T-helper 1 cell treated with Interleukin-12 subunit alpha and Interleukin-12 subunit beta and Interleukin-4 antibody, amounts not matched to agents 30 ng/mL and 1 ng/mL, for 36 hours (primary cell): ENCODE measurements around the gene CCDC85C. TPM values are rescaled to one million over a fixed set of nuclear protein-coding genes. Genes with fewer than 3 reads are reported as not detected.

ENCODE experiments used
- intact Hi-C: fragments of 100-400 bp; cut with micrococcal nuclease; formaldehyde crosslinking; loops from one replicate; pipeline ENCODE4 v1.15.1; 2024
- total RNA-seq: library from RNA; stranded (reverse); gene quantifications from 2 replicates; pipeline ENCODE4 v1.2.3, GENCODE V29; 2022

CCDC85C gene
- total RNA-seq, 1 donor from 2014 or later: 9.8 TPM

GRCh38 chr14:99480917-99481744 is 122.9 kb downstream of the CCDC85C start, which contains the start of gene CCNK:
CCNK (plus strand) TSS chr14:99481409; CDS start chr14:99492678, 11,269 bp downstream.
- intact Hi-C loops: loop anchor here (1.0 to 5.0 kb wide), 10 partner anchors 44 to 1504 kb away; partner anchors contain the start of genes CCDC85C, CYP46A1, WDR25 and YY1

DNA sequence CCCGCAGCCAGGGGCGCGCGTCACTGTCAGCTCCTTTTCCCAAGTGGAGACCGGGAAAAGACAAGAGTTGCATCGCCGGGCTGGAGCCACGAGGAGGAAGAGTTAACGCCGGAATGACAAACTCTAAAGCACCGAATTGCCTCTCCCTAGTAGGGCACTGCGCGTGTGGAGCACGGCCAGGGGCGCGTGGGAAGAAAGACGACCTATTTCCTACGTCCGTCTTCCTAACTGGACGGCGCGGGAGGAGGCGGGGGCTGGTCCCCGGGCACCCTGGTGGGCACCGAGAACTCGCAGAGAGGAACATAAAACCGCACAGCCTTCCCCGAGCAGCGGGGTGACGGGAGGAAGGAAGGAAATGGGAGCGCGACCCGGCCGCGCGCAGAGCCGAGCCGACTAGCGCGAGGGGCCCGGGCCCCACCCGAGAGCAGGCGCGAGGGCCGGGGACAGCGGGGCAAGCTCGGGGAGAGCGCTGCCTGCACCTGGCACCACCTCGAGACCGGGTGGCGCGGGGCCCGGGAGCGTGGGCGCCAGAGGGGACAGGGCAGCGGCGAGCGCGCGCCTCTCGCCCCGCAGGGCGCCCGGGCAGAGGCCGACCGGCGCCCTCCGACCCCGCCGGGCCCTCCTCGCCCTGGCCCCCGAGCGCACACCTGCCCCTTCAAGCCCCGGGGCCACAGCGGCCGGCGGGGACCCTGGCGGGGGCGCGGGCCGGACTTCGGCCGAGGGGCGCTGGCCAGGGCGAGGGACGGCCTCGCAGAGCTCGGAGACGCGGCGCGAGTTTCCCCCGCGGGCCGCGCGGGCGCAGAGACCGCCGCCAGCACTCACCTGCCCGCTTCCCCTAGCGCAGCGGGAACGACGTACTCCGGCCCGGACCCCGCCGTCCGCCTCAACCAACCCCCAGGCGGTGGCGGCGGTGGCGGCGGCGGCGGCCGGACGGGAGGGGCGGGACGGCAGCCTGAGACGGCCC is 123.8 kb downstream of the CCDC85C start, which contains the start of gene SETD3:
SETD3 (minus strand) TSS at position 954 of the 964 bp plus-strand sequence. CDS start 15,054 bp downstream, outside the sequence.
- intact Hi-C loops: loop anchor here (2.0 to 5.0 kb wide), 7 partner anchors 43 to 1503 kb away; partner anchors contain the start of genes WDR25 and YY1

DNA sequence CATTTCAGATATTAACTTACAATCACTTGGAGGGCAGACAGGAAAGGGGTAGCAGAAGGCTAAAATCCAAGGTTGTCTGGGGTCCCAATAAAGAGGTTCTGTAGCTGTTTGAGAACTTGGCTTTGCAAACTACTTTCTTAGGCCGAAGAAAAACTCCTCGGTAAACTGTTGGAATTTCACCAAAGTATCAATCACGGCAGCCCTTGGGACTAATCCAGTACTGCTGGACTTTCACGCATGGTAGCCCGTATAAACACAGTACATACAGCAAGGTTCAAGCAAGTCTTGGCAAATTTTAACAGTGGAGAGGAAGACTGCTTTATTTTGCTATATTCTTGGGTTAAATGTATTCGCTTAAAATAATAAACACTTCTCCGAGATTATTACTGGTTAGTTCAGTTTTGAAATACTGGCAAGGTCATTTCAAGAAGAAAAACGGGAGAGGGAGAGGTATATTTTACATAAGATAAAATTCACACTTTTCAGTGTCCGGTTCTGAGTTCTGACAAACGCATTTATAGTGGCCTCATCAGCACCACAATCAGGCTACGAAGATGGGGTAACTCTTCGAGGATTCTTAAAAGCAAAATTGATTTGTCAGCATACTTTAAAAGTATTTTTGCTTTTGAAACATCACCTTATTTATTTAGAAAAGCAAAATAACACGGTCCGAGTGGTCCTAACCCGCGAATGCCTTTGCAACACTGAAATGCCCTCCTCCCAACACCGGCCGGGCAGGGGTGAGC is 124.7 kb downstream of the CCDC85C start:
- intact Hi-C loops: no loop called here

- intact Hi-C loops: no loop called here
Measured at GRCh38 chr14:99478128-99478527, 125.9 kb downstream of the CCDC85C start.

DNA sequence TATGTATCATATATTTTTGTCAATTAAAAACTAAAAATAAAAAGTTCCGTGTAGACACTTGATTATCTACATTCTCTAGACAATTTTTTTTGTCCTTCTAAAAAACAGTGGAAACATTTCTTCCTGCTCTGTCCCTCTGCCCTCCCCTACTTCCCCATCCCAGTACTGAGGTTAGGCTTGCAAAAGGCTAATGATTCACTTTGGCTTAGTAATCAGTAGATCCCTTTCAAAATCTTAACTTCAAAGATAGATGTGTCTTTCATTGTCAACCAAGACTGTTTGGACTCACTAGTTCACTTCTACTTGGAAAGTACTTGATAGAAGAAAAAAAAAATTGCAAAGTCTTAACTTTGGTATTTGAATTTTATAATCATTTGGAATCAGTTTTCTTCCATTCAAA is 127.1 kb downstream of the CCDC85C start:
- intact Hi-C loops: no loop called here

DNA sequence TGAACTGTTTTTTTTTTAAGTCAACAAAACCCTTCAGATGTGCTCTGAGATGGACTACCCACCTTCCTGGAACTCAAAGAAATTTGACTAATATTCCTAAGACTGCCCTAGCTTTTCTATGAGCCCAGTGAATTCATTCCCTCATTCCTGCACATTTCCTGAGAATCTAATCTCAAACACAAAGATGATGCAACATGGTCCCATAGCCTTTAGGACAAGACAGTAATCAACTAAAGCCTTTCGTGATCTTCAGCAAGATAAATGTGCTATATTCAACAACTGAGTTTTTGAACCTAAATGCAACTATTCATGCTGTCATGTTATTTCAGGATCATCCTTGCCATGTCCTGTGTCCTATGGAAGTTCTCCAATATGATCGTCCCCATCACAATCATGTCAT is 128.3 kb downstream of the CCDC85C start:
- intact Hi-C loops: no loop called here

GRCh38 chr14:99475179-99475578 is 128.8 kb downstream of the CCDC85C start:
- intact Hi-C loops: no loop called here

DNA sequence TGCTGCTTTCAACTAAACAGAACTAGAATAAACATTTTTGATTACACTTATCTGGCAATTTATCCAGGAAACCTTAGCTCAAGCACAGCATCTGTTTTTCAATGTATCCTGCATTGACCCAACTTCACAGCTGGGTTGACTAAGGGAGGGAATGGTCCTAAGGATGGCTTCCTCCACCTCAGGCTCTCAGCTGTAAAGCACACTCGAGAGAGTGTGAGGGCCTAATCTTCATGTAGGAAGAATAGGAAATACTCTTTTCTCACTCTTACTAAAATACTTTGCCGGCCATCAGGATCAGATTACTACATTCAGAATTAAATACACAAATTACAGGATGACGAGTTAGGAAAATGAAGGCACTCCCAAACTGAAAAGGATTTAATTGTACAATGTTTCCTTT is 130.5 kb downstream of the CCDC85C start:
- intact Hi-C loops: no loop called here

DNA sequence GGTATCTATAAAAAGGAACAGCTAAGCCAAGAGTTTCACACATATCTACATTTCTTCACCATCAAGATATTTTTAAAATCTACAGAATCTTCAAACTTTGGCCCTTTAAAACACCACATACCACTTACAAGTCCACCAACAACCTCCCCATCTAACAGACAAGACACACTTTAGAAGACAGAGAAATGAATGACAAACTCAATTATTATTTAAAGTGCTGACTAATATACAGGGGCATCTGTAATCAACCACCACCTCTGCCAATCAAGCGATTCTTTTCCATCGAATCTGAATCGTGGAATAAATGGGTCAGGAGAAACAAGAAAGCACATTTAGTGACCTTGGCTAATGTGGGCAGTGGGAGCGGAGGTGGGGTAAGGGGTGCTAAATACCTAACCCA is 131.1 kb downstream of the CCDC85C start:
- intact Hi-C loops: no loop called here

- intact Hi-C loops: no loop called here
Measured at GRCh38 chr14:99471731-99472130, 132.3 kb downstream of the CCDC85C start.

GRCh38 chr14:99468836-99469592 is 135.0 kb downstream of the CCDC85C start:
- intact Hi-C loops: no loop called here

- intact Hi-C loops: no loop called here
Measured at GRCh38 chr14:99468081-99468480, 135.9 kb downstream of the CCDC85C start.

DNA sequence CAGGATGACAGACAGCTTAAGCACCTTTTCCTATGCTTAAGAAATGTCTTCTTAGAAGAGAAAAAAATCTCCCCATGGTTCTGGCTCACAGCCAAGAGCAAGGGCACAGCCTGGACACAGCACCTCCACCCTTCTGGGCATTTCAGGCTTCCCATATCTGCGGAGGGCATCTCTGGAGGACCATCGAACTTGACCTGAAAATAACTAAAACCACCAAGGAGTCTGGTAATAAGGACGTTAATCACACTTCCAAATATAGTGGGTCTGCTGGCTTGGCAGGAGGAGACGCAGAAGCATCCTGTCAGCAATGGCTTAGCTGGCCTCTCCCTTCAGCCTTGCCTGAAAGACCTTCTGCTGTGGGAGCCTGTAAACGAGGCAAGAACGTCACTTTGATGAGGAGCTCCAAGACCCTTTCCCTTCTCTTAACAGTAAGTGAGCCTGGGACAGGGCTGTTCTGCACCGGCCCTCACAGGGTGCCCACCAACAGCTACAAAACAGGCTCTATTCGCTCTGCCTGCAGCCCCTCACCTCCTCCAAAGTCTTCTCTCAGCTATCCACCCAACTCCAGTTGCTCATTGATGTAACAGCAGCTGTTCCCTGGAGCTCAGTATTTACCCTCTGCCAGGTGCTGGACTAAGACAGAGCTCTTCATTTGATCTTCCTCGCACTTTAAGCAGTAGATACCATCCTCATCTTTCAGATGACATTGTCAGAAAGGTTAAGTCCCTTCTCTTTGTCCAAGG is 136.5 kb downstream of the CCDC85C start:
- intact Hi-C loops: no loop called here

GRCh38 chr14:99466758-99467157 is 137.2 kb downstream of the CCDC85C start:
- intact Hi-C loops: no loop called here

DNA sequence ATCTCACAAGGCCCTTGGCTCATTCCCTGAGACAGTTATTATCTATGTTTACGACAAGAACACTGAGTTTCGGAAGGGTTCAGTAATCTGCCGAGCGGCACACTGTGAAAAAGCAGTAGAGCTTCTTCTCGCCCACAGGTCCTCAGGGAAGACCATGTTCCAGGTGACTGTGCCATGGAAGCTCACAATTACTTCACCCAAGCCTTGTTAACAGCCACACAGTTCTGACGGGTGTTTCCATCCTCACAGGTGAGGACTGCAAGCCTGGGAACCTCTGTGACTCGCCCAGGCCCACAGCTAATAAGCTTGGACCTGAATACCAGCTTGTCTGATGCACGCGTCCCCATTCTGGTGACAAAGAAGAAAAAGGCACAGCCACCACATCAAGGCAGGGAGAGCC is 138.7 kb downstream of the CCDC85C start:
- intact Hi-C loops: no loop called here

DNA sequence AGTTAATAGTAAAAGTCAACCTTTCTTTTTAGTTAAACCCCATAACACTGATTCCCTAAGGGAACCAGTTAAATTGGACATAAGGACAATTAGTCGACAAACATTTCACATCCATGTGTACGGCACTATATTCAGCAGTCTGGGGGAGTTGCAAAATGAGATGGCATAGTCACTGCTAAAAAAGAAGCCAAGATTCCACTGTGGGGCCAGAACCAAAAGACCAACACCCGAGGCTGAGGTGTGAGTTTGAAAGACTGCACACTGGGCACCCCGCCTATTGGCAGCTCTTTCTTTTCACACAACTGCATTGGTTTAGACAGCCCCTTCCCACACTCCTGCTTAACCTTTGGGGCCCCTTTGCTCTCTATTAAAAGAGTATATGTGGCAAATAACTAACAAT is 140.0 kb downstream of the CCDC85C start:
- intact Hi-C loops: no loop called here

GRCh38 chr14:99462210-99462609 is 141.8 kb downstream of the CCDC85C start:
- intact Hi-C loops: no loop called here

GRCh38 chr14:99461411-99462085 is 142.5 kb downstream of the CCDC85C start:
- intact Hi-C loops: no loop called here

DNA sequence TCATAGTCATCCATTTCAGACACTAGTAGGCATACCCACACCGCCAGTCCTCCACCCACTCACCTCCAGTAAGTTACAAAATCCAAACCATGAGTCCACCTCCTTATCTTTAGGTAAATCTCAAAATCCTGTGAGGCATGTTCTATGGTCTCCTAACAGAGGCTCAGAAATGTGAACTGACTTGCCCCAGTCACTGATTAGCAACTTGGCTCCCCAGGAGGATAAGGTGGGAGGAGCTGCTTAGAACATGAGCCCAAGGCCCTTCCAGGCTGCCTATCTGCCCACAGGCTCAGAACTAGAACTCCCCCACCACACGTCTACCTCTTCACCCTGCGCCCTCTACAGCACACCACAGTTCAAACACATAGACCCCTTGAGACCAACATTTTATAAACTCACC is 143.2 kb downstream of the CCDC85C start:
- intact Hi-C loops: no loop called here
